HG03442 (cell line): ENCODE results near the gene ZNF565.
"Not testable (repeated sequence)": the region's sequence is repeated elsewhere in the genome, so short reads cannot be mapped to it uniquely, and the experiment has no call there.

ENCODE experiments used
- ATAC-seq: cut with Tn5 transposase; IDR thresholded peaks from one replicate; pipeline ENCODE4 v1.9.1; 2021; ENCODE audit warnings: mild to moderate bottlenecking, moderate library complexity; ENCODE audit not compliant: unreplicated experiment

ZNF565 gene

DNA sequence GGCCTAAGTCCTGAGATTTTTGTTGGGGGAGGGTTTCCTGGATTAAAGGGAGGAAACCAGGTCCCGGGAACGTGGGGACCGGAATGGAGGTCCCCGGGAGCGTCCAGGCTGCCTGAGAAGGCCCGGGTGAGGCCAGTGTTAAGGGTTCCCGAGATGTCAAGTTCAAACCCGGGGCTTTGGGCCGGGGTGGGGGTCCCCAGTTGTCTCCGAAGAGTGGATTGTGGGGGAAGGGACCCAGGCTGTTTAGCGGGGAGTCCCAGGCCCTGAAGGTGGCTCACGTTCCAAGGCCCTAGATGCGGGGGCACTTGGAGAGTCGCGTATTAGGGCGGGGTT is 62.5 kb downstream of the ZNF565 start:
- ATAC-seq, result no peak

DNA sequence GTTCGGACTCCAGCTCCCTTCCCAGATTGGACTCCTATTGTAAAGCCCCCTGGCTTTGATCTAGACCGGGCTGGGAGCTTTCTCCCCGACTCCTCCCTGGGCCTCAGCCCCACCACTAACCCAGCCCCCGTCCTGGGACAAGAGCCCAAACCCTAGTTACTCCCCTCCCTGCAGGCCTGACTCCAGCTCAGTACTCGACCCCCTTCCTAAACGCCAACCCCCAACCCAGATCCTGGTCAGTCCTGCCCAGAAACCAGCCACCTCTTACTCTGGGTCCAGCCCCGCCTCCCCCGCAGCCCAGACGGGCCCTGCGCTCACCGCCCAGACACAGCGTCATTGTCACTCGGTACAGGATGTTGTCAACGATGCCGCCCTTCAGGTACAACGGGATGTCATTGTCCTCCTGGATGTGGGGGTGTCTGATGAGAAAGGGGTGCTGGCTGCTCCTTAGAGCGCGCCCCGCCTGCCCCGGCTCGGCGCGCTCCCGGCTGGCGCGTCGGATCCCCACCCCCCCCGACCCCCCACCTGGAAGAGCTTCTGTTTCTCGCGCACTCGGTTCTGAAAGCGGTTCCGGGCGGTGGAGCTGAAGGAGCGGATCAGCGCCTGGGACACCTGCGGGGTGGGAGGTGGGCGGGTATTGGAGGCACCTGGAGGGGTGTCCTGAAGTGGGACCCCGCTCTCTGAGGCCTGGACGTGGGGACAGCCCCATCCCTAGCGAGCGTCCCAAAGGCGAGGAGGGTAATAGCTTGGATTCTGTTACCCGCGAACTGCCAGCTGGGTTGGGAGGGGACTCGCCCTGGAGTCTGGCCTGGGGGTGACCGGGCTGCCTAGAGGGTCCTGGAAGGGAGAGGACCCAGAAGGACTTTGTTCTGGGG is 63.1 kb downstream of the ZNF565 start:
- no peak for ATAC-seq

DNA sequence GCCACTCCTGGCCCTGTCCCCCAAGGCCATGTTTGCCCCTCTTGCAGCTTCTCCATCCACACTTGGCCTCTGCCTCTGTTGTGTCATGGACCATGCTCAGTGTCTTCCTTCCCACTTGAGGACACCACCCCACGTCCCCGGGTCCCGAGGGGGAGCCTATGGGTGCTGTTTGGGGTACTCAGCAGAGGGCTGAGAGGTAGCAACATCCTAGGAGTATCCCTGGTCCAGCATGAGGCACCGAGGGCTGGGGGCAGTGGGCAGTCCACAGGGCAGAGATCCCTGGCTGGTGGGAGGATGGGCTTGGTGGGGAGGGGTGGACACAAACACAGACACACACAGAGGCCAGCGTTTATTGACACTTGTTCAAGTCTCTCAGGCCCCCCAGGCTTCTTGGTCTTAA is 63.9 kb downstream of the ZNF565 start:
- no peak for ATAC-seq

DNA sequence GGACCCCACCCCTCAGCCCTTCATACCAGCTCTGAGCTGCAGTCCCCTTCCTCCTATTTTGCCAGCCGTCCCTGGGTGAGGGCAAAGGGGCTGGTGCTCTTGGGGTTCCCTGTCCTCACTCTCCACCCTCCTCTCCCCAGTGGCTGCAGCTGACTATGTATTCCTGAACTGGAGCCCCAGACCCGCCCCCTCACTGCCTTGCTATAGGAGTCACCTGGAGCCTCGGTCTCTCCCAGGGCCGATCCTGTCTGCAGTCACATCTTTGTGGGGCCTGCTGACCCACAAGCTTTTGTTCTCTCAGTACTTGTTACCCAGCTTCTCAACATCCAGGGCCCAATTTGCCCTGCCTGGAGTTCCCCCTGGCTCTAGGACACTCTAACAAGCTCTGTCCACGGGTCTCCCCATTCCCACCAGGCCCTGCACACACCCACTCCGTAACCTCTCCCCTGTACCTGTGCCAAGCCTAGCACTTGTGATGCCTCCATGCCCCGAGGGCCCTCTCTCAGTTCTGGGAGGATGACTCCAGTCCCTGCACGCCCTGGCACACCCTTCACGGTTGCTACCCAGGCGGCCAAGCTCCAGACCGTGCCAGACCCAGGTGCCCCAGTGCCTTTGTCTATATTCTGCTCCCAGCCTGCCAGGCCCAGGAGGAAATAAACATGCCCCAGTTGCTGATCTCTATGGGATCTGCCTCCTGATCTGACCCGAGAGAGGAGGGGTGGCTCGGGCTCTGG is 64.6 kb downstream of the ZNF565 start:
- no peak for ATAC-seq

DNA sequence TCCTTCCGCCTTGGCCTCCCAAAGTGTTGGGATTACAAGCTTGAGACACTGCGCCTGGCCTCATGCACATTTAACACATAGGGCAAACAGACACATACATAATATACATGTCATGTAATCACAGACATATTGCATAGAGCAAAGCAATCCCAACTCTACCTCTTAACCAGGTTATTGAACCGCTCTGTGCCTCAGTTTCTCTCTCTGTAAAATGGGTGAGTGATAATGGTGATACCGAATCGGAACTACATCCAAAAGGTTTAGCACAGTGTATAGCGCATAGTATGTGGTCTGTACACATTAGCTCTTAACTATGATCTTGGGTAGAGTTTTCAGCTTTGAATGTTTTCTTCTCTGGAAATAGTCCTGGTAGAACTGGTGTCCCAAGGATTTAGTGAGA is 69.8 kb downstream of the ZNF565 start:
- no peak for ATAC-seq

DNA sequence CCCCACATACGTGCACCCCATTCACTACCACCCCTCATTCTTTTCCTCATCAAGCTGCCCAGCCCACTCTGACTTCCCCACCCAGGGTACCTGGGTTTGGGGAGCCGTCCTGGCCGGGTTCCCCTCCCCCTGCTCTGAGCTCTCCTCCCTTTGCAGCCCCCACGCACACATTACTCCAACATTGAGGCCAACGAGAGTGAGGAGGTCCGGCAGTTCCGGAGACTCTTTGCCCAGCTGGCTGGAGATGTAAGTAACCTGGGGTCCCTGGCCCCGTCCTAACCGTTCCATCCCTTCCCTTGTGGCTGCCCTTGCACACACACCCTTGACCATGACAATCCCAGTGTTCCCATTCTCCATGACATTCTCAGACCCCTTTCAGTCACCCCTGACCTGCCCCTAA is 72.0 kb downstream of the ZNF565 start:
- no peak for ATAC-seq

DNA sequence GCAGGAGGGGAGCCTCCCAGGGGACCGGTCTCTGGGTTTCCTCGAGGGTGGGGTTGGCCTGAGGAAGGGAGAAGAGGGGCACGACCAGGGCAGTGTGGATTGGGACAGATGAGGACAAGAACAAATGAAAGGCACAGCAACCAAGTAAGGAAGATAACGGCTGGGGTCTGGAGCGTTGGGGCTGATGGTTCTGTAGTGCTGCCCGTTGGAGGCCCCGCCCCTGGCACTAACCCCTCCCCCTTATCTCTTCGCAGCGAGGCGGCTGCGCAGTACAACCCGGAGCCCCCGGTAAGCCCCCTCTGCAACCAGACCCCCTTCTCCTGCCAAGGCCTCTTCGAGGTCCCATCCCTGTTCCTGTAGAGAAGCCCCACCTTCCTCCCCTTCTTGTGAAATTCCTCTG is 72.4 kb downstream of the ZNF565 start:
- no peak for ATAC-seq

DNA sequence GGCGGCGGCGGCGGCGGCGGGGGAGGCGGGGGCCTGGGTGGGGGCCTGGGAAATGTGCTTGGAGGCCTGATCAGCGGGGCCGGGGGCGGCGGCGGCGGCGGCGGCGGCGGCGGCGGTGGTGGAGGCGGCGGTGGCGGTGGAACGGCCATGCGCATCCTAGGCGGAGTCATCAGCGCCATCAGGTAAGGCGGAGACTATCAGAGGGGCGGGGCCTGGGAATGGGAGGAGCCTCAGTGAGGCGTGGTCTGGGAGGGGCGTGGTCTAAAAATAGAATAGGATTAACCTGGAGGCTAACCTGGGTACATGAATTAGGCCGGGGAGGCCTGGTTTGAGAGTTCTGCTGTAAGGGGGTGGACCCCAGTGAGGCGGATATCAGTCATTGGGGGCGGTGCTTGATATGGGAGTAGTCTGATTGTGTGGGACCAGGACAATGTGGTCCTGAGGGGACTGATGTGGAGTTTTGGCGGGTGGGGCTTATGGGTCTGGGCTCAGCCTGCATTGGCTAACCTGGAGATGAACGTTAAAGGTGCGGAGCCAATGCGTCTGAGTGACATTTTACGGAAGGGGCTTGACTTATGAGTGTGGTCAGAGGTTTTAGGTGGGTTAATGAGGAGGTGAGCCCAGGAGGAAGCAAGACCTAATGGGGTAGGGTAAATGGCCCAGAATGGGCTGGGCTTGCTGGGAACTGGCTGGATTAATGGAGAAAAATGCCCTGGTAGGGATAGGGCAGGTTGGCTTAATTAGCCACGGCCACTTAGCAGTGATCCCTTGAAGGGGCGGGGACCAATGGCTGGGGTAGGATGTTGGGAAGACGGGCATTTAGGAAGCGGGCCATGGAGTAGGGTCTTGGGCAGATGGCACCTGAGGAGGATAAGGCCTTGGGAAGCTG is 73.2 kb downstream of the ZNF565 start:
- peak; percentile 38 for ATAC-seq

DNA sequence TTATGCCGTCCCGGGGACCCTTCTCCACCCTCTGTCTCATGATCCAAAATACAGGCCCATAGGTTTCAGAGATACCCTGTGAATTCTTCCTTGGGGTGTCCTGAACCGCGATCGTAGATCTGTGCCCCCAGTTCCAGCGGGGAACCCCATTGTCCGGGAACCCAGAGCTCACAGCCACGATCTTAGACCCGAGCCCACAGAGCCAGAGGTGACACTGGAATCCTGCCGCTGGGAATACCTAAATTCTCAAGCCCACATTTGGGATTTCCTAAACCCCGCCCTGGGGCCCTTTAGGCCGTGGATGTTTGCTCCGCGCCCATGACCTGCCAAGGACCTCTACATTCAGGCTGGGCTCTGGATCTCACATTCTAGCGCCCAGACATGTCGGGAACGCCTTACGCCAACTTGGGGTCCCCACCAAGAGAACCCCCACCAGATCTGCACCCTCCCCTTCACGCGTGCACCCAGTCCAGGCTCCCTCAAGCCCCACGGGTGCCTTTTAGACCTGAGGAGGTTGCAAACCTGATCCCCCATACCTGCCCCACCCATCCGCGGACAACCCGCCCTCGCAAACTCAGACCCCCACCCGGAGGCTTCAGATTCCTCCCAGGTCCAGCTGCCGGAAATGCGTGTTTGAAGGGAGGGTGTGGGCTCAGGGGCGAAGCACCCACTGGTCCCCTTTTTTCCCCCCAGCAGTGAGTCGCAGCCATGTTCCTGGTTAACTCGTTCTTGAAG is 74.0 kb downstream of the ZNF565 start:
- no peak for ATAC-seq

DNA sequence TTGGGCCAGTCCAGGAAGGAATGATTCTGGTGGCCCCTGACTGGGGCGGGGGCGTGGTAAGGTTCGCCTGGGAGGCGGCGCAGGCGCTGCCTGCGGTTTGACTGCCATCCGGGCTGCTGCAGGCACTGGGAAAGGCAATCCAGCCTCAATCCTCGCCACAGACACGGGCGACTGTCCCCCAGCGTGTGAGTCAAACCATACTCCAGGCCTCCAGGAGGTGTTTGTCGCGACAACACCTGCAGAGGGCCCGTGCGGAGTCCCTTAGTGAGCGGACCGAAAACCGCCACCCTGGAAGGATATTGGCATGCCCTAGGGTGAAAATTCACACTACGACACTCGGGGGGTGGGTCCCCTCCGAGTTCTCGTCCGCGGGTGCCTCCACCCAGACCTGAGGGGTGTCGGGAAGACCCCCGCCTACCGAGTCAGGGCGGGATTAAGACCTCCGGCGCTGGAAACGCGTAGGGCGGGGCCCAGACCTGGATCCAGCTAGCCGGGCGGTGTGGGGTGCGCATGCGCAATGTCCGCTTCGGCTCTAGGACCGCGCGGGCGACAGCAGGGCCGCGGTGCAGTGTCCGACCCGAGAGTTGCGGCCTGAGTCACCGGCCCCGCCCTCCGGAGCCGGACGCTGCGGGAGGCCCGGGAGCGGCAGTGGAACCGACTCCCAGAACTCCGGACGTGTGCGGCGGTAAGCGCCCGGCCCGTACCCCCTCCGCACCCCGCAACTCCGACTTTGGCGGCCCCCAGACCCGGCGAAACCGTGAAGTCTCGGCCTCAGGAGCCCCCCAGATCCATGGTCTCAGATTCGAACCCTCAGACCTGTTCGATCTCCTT is 74.8 kb downstream of the ZNF565 start, which contains the start of gene CAPNS1:
Gene CAPNS1, plus strand, starts transcription at position 594 of the 831 bp plus-strand sequence. CDS start 946 bp downstream, outside the sequence.
- peak; percentile 78 for ATAC-seq

DNA sequence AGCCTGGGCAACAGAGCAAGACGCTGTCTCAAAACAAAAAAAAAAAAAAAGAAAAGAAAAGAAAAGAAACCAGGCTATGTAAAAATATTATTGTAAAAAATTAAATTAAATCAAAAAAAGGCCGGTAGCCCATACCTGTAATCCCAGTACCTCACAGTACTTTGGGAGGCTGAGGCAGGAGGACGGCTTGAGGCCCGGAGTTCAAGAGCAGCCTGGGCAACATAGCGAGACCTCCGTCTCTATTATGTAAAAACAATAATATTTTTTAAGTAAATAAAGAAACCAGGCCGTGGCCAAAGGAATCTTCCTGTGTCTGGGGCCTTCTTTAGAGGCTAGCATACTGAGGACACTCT is 75.4 kb downstream of the ZNF565 start:
- no peak for ATAC-seq

DNA sequence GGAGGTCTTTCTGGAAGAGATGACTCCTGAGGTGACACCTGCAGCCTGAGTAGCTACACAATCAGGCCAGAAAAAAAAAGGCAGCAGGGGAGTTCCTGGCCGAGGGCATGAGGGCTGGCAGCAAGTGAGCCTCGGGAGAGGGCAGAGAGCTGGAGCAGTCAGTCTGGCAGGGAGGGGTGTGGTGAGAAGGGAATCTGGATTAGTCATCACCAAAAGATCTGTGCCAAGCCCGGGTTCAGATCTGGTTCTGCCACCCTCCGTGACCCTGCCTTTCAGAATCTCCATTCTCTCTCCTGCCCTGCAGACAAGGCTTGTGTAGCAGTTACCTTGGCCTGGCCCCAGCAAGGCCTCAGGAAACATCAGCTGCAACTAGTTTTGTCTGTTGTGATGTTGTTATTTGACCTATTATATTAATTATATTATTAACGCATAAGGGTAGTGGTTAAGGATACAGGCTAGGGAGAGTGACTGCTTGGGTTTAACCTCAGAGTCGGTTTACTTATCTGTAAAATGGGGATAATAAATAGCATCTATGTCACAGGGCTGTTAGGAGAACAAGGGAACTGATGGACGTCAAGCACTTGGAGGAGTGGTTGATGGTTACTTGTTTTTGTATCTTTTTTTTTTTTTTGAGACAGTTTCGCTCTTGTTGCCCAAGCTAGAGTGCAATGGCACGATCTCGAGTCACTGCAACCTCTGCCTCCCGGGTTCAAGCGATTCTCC is 77.3 kb downstream of the ZNF565 start:
- no peak for ATAC-seq

DNA sequence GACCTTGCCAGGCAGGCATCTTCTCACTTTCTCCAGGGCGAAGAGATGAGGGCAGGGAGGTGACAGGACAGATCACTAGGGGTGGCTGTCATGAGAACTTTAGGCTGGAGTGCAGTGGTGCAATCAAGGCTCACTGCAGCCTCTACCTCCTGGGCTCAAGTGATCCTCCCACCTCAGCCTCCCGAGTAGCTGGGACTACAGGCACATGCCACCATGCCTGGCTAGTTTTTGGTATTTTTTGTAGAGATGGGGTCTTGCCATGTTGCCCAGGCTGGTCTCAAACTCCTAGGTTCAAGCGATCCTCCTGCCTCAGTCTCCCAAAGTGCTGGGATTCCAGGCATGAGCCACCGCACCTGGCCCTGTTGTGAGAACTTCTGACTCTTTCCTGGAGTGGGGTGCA is 79.6 kb downstream of the ZNF565 start:
- not testable (repeated sequence) for ATAC-seq
